LNCAP (cell line): Measurements from ENCODE around the gene SIGLEC7.

Experiments used
- CTCF ChIP-seq: fragments of 450-650 bp; IDR thresholded peaks from 2 replicates; pipeline ENCODE4 v1.5.1; 2017; ENCODE audit warnings: mild to moderate bottlenecking

Gene SIGLEC7

DNA sequence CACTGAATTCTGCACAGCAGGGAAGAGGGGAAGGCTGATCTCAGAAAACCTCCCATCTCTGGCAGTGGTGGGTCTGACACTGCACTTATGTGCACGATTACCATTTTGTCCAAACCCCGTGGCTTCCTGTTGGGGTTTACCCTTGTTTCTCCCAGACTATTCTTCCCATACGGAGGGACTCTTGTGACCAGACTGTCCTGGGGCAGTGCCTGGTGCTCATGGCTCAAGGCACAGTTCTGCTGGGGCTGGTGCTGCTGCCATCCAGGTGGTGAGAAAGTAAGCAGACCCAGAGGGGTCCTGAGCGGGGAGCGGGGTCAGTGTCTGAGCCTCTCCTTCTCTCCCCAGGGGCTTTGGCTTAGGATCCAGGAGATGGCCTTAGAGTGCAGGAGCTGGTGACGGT lies 22.5 kb upstream of the SIGLEC7 start:
- TF ChIP-seq CTCF = no peak

DNA sequence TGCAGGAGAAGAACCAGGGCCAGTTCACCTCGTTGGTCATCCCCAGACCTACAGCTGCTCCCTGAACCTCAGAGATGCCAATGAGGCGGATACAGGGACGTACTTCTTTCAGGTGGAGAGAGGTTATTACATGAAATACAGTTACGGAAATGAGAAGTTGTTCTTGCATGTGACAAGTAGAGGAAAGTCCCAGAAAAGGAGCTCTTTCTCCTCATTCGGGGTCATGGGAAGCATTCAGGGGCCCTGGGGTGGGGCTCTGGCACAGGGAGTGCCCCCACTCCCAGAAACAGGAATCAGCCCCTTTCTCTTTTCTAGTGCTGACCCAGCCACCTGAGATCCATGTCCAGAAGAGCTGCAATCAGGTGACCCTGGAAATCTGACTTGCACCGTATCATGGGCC lies 21.9 kb upstream of the SIGLEC7 start:
- TF ChIP-seq CTCF = no peak

- TF ChIP-seq CTCF = no peak
Observed at GRCh38 chr19:51121257-51121656, 20.8 kb upstream of the SIGLEC7 start.

GRCh38 chr19:51122112-51122981 lies 19.8 kb upstream of the SIGLEC7 start:
- no peak for TF ChIP-seq CTCF

DNA sequence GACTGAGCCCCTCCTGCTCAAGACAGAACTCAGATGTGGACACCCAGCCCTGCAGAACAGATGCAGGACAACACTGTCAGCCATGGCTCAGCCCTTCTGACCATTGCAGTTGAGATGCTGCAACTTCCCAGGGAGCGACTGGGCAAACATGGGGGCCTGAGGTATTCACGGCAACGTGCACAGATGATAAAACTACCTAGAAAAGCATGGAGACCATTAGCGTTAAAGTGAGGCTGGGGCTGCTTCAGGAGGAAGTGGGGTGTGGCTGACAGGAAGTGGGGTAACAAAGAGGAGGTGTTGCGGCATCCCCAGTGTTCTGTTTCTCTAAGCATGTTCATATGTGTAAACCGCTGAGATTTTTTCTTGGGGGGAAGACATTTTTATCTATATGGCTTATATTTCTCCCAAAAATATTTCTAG lies 18.7 kb upstream of the SIGLEC7 start:
- TF ChIP-seq CTCF = no peak

DNA sequence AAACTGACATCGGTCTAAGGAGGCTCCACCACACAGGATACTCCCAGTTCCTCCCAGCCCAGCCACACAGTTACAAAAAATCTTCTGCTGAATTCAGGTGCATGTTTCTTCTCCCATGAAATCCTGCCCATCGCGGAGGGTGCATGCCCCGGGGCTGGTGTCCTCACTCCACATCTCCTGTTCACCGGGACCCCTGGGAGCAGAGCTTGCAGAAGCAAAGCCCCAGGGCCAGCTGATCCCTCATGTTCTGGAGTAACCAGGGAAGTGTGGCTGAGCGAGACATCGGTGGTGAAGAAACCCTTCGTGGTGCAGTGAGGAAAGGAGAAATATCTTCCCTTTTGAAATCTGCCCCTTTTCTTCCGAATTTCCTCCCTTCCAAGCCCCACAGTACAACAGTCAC lies 18.3 kb upstream of the SIGLEC7 start:
- no peak for TF ChIP-seq CTCF

- TF ChIP-seq CTCF = no peak
Observed at GRCh38 chr19:51124216-51124615, 17.9 kb upstream of the SIGLEC7 start.
